Central memory CD8-positive, alpha-beta T cell (primary cell): Measurements from ENCODE around the gene TSHZ2.

ENCODE experiments used
- ATAC-seq: fragments of 150-1000 bp; cut with Tn5 transposase; replicated peaks from 2 replicates; pipeline ENCODE4 v1.10.0; 2022; ENCODE audit warnings: mild to moderate bottlenecking, moderate FRiP score, moderate number of reproducible peaks; ENCODE audit not compliant: poor library complexity, severe bottlenecking; ENCODE audit errors: extremely low read depth
- DNase-seq, 2 donors: peaks; one replicate each; pipeline ENCODE4 v3.0.0; 2021; ENCODE audit warnings: low spot score in 2 of 2
- H3K27ac Mint-ChIP-seq: one replicate; pipeline ENCODE4 v1.8.0; 2022; ENCODE audit warnings: low read depth, mild to moderate bottlenecking, moderate library complexity, mixed read lengths
- H3K27me3 Mint-ChIP-seq: one replicate; pipeline ENCODE4 v1.8.0; 2022; ENCODE audit warnings: mixed read lengths
- H3K36me3 Mint-ChIP-seq: one replicate; pipeline ENCODE4 v1.8.0; 2022; ENCODE audit warnings: mild to moderate bottlenecking, moderate library complexity, mixed read lengths; ENCODE audit not compliant: insufficient read depth
- H3K4me1 Mint-ChIP-seq: one replicate; pipeline ENCODE4 v1.8.0; 2022; ENCODE audit warnings: mixed read lengths
- H3K4me3 Mint-ChIP-seq: one replicate; pipeline ENCODE4 v1.8.0; 2022; ENCODE audit warnings: mild to moderate bottlenecking, moderate library complexity, mixed read lengths
- H3K9me3 Mint-ChIP-seq: one replicate; pipeline ENCODE4 v1.8.0; 2022; ENCODE audit warnings: mixed read lengths

Gene TSHZ2

GRCh38 chr20:53439616-53440015, 467.5 kb downstream of the TSHZ2 start:
- Mint-ChIP-seq H3K9me3 (peaks cover 4% of the 10 kb centered on the region), H3K27me3 (peaks cover 76% of the 10 kb centered on the region), H3K36me3 (no peaks in the 10 kb centered on the region), H3K4me1 (no peaks in the 10 kb centered on the region), H3K27ac (no peak overlapping the region), H3K4me3 (no peak overlapping the region)
- DNase-seq (no peak), ATAC-seq (no peak)

GRCh38 chr20:53444401-53445149, 472.4 kb downstream of the TSHZ2 start:
- Mint-ChIP-seq H3K27me3 (peaks cover 63% of the 10 kb centered on the region), H3K27ac (no peak overlapping the region), H3K4me3 (no peak overlapping the region), H3K36me3 (no peaks in the 10 kb centered on the region), H3K9me3 (peaks cover 16% of the 10 kb centered on the region), H3K4me1 (no peaks in the 10 kb centered on the region)
- no peak for ATAC-seq
- DNase-seq: no peak

- peaks cover 23% of the 10 kb centered on the region for H3K9me3 Mint-ChIP-seq
- DNase-seq (no peak), ATAC-seq (no peak)
- H3K27me3 Mint-ChIP-seq: peaks cover 63% of the 10 kb centered on the region
- H3K4me3 Mint-ChIP-seq: no peak overlapping the region
- H3K27ac Mint-ChIP-seq: no peak overlapping the region
- no peaks in the 10 kb centered on the region for H3K36me3 Mint-ChIP-seq
- H3K4me1 Mint-ChIP-seq: no peaks in the 10 kb centered on the region
Measured at GRCh38 chr20:53445321-53445731, 473.2 kb downstream of the TSHZ2 start.

- Mint-ChIP-seq H3K4me1 (no peaks in the 10 kb centered on the region), H3K9me3 (peaks cover 24% of the 10 kb centered on the region), H3K36me3 (no peaks in the 10 kb centered on the region), H3K4me3 (no peak overlapping the region), H3K27ac (no peak overlapping the region), H3K27me3 (peaks cover 61% of the 10 kb centered on the region)
- DNase-seq: no peak
- no peak for ATAC-seq
Measured at GRCh38 chr20:53445932-53446331, 473.8 kb downstream of the TSHZ2 start.

GRCh38 chr20:53447316-53447715, 475.2 kb downstream of the TSHZ2 start:
- DNase-seq (no peak), ATAC-seq (no peak)
- Mint-ChIP-seq H3K9me3 (peaks cover 24% of the 10 kb centered on the region), H3K36me3 (no peaks in the 10 kb centered on the region), H3K27ac (no peak overlapping the region), H3K4me1 (no peaks in the 10 kb centered on the region), H3K4me3 (no peak overlapping the region), H3K27me3 (peaks cover 63% of the 10 kb centered on the region)

GRCh38 chr20:53448426-53448825, 476.3 kb downstream of the TSHZ2 start:
- Mint-ChIP-seq H3K36me3 (no peaks in the 10 kb centered on the region), H3K4me1 (no peaks in the 10 kb centered on the region), H3K27ac (no peak overlapping the region), H3K4me3 (no peak overlapping the region), H3K9me3 (peaks cover 24% of the 10 kb centered on the region), H3K27me3 (peaks cover 53% of the 10 kb centered on the region)
- ATAC-seq (no peak), DNase-seq (no peak)

GRCh38 chr20:53448875-53449274, 476.7 kb downstream of the TSHZ2 start:
- H3K27me3 Mint-ChIP-seq: peaks cover 48% of the 10 kb centered on the region
- no peak overlapping the region for H3K27ac Mint-ChIP-seq
- no peaks in the 10 kb centered on the region for H3K4me1 Mint-ChIP-seq
- no peak overlapping the region for H3K4me3 Mint-ChIP-seq
- no peaks in the 10 kb centered on the region for H3K36me3 Mint-ChIP-seq
- no peak for DNase-seq
- ATAC-seq: no peak
- H3K9me3 Mint-ChIP-seq: peaks cover 24% of the 10 kb centered on the region

GRCh38 chr20:53453076-53453475, 480.9 kb downstream of the TSHZ2 start:
- Mint-ChIP-seq H3K4me1 (no peaks in the 10 kb centered on the region), H3K36me3 (no peaks in the 10 kb centered on the region)

DNA sequence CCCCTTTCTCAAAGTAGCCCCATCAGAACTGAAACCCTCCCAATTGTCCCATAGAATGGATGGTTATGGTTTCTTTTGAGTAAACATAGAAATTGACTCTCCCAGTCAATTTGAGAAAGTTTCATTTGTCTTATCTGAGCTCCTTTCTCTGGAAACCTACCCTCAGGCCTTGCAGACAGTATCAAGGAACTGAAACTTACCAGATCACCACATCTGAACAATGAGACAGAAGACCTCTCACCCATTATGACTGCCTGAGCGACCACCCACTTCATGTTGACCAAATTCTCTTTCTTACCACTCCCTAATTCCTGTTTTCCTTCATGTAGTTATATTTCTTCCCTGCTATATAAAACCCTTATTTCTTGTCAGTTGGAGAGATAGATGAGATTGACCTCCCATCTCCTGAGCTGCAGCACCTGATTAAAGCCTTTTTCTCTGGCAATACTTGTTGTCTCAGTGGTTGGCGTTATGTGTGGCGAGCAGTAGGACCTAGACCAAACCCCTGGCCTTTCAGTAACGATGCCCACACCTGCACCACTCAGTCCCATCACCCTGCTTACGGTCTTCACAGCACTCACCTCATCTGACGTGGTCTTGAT, 482.6 kb downstream of the TSHZ2 start:
- Mint-ChIP-seq H3K27me3 (peaks cover 23% of the 10 kb centered on the region), H3K9me3 (peaks cover 15% of the 10 kb centered on the region), H3K36me3 (no peaks in the 10 kb centered on the region), H3K27ac (no peak overlapping the region), H3K4me3 (no peak overlapping the region), H3K4me1 (no peaks in the 10 kb centered on the region)
- ATAC-seq (no peak), DNase-seq (no peak)

More at GRCh38 chr20:53453076-53453475, 480.9 kb downstream of the TSHZ2 start:
- H3K27ac Mint-ChIP-seq: no peak overlapping the region
- H3K4me3 Mint-ChIP-seq: no peak overlapping the region
- peaks cover 25% of the 10 kb centered on the region for H3K27me3 Mint-ChIP-seq
- H3K9me3 Mint-ChIP-seq: peaks cover 21% of the 10 kb centered on the region
- no peak for ATAC-seq
- no peak for DNase-seq

GRCh38 chr20:53463101-53463972, 491.2 kb downstream of the TSHZ2 start:
- Mint-ChIP-seq H3K4me3 (no peak overlapping the region), H3K36me3 (peaks cover 2% of the 10 kb centered on the region), H3K27ac (no peak overlapping the region), H3K4me1 (no peaks in the 10 kb centered on the region), H3K27me3 (peaks cover 56% of the 10 kb centered on the region), H3K9me3 (no peaks in the 10 kb centered on the region)
- ATAC-seq (no peak), DNase-seq (no peak)

DNA sequence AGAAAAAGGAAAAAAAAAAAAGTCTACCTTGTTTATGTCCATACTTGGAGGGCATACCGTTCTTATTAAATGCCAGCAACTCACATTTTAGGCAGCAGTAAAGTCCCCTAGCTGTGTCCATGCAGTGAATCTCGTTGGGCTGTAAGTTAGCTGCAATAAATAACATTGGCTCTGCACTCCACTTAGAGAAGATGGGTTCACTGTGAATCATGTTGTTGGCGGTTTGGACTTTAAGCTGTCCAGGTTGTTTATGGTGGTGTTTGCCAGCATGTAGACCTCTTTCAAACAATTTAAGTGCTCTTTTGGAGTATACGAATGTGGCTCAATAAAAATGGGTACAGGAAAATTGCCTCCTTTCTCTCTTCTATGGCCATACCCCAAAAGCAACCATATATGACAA, 494.1 kb downstream of the TSHZ2 start:
- H3K4me1 Mint-ChIP-seq: no peaks in the 10 kb centered on the region
- H3K4me3 Mint-ChIP-seq: no peak overlapping the region
- no peak overlapping the region for H3K27ac Mint-ChIP-seq
- ATAC-seq: no peak
- no peaks in the 10 kb centered on the region for H3K9me3 Mint-ChIP-seq
- H3K27me3 Mint-ChIP-seq: peaks cover 61% of the 10 kb centered on the region
- peaks cover 2% of the 10 kb centered on the region for H3K36me3 Mint-ChIP-seq
- no peak for DNase-seq

DNA sequence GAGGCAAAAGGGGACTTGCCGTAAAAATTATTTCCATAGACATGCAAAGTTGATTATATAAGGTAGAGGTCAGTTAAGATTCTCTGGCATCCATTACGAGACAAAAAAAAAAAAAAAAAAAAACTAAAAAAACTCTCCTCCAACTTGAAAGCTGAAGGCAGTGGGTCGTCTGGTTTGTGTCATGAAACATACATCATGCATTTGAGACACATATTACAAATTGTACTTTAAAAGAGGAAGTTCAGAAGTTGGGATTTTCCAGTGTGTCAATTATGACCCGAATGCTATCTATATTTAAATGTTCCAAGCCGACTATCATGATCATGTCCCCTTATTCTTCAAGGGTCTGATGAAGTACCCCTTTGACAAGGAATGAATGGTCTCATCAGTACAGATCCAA, 496.4 kb downstream of the TSHZ2 start:
- H3K9me3 Mint-ChIP-seq: no peaks in the 10 kb centered on the region
- H3K27ac Mint-ChIP-seq: no peak overlapping the region
- H3K27me3 Mint-ChIP-seq: peaks cover 58% of the 10 kb centered on the region
- no peaks in the 10 kb centered on the region for H3K4me1 Mint-ChIP-seq
- peaks cover 2% of the 10 kb centered on the region for H3K36me3 Mint-ChIP-seq
- ATAC-seq (no peak), DNase-seq (no peak)
- H3K4me3 Mint-ChIP-seq: no peak overlapping the region
